Measurements from ENCODE around the gene STRN3.
"Not testable (repeated sequence)": the region's sequence is repeated elsewhere in the genome, so short reads cannot be mapped to it uniquely, and the experiment has no call there.

The STRN3 gene

DNA sequence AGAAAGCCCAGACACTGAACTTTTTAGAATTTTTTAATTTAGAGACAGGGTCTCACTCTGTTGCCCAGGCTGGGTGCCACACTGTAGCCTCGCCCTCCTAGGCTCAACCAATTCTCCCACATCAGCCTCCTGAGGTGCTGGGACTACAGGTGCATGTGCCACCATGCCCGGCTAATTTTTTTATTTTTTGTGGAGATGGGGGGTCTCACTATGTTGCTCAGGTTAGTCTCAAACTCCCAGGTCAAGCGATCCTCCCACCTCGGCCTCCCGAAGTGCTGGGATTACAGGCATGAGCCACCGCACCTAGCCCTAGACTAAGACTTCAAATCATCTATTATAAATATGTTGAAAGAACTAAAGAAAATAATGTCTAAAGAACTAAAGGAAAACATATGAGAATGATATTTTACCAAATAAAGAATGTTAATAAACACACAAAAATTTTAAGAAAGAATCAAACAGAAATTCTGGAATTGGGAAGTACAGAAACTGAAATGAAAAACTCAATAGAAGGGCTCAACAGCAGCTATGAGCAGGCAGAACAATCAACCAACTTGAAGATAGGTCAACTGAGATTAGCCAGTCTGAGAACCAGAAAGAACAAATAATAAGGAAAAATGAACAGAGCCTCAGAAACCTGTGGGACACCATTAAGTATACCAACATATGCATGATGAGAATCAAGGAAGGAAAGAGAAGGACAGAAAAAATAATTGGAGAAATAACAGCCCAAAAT lies 27.0 kb downstream of the STRN3 start:
- DNase-seq, result no peak

DNA sequence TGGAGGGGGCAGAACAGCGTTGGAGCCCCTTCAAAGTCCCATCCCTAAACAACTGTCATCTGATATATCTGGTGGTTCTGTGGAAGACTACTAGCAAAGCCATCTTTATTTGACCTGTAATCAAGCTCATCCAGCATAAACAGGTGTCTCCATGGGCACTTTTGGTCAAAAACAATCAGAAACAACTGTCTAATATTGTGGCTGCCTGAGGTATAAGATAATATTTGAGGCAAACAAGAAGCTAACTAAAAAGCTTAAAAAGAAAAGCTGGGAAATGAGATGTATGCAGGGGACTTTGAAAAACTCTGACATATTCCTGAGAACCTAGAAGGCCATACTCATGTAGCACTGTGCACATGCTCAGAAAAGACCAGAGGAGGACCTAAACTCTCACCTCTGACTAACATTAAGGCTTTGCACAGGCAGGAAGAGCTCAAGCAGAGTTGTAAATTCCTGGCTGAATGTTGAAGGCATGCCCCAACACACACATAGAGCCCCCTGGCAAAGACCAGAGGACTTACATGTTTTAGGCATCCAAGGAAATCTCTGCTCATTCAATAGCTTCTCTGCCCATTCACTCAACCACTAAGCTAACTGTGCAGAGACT lies 28.0 kb downstream of the STRN3 start:
- DNase-seq, result no peak

GRCh38 chr14:30996892-30997659 lies 29.1 kb downstream of the STRN3 start:
- no peak for DNase-seq

DNA sequence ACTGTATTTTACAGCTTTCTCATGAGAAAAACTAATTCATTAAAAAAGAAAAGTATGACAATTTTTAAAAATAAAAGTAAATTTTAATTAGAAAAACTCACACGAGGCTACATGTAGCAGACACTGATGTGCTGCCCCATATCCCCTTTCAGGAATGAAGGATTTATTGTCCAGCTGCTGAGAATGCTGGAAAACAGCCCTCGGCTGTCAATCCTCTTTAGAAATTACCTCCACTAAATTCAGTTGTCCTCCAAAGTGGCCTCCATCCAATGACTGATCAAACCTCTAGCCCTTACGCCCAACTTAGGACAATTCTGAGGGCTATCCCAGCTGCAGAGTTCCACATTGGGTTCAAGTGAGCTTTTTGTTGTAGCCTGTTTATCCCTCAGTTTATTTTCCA lies 30.5 kb downstream of the STRN3 start:
- DNase-seq, result no peak

DNA sequence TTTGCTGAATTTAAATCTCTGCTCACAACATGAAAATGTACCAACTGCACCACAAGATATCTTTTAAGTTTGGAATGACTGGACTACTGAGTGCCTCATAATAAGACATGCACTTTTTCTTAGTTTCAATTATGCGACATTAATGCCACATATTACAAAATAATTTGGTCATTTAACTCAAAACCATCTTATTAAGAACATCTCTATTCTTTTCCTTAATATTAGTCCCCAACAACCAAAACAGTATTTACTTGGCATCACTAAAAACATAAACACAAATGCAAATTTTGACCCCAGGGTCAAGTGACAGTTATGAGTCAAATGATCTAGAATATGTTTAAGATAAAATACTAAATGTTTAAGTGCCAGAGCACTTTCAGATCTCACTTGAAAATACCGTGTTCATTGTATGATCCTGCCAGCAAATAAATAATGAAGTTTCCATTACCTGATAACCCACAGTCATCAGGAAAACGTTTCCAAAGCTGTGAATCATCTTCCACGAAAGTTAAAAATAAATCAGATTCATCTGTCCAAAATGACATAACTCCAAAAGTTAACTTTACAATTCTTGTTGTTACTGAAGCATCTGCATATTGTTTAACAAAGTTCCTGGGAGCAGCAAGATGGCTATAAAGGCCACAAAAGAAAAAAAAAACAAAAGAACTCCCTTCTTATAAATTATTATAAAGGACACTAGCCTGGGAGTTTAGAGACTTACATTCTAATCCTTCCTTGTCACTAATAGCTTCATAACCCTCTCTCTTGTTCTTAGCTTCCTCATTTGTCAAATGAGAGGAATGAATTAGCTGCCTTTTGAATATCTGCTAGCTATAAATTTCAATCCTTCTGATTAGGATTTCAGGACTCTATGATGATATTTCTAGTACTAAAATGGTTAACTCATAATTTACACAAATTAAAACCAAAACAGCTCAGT lies 31.2 kb downstream of the STRN3 start:
- DNase-seq, result no peak

DNA sequence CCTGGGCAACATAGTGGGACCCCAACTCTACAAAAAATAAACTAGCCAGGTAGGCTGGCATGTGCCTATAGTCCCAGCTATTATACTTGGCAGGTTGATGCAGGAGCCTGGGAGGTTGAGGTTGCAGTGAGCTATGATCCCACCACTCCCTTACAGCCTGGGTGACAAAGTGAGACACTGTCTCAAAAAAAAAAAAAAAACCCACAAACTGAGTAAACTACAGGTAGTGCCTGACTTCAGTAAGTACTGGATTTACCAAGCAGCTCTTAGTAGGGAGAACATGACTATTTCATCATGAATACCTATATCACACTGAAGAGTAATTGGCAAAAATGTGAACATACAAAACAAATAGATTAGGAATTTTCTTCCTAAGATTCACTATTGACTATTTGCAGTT lies 33.1 kb downstream of the STRN3 start:
- DNase-seq, result no peak

- no peak for DNase-seq
Measured at GRCh38 chr14:30991408-30991807, 34.8 kb downstream of the STRN3 start.

DNA sequence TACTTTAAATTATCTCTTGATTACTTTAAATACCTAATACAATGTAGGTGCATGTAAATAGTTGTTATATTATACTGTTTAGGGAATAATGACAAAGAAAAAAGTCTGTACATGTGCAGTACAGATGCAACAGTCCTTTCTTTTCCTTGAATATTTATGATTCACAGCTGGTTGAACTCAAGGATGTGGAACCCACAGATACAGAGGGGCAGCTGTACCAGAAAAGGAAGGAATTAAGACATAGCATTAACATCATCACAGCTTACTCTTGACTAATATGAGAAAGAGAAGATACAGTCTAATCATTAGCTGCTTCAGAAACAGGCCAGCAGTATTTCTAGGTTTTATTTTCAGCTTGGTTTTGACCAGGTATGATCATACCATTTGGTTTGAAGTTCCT lies 35.4 kb downstream of the STRN3 start:
- no peak for DNase-seq

- DNase-seq, result no peak
Measured at GRCh38 chr14:30988509-30988908, 37.7 kb downstream of the STRN3 start.

DNA sequence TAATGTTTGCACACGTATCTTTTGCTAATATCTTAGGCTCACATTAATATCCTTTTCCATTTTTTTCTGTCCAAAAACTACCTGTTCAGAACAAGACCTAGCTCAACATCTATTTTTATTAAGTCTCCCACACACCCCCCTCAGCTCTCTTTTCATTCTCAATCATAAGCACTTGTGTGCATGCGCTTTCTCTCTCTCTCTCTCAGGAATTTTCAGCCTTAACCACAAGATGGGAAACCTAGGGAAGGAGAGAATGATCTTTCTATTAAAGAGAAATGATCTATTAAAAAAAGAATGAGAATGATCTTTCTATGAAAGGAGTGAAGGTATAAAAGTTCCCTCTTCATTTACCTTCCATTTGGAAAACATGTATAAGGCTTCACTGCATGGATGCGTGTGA lies 40.4 kb downstream of the STRN3 start:
- DNase-seq, result no peak

DNA sequence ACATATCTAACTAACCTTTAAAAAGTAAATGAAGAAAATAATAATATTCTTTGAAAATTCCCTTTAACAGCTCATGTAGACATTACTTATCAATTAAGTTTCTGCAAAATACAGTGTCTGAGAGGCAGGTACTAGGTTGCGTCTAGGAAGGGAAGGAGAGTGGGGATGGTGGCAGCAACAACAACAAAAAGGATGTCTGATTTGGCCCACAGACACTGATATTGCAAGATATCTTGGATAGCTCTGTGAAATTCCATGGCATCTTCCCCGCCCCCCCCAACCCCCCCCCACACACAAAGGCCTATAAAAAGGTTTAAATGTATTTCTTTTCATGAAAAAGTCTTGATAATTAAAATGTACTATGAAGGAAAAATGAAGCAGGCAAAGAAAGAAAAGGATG lies 42.3 kb downstream of the STRN3 start:
- no peak for DNase-seq

DNA sequence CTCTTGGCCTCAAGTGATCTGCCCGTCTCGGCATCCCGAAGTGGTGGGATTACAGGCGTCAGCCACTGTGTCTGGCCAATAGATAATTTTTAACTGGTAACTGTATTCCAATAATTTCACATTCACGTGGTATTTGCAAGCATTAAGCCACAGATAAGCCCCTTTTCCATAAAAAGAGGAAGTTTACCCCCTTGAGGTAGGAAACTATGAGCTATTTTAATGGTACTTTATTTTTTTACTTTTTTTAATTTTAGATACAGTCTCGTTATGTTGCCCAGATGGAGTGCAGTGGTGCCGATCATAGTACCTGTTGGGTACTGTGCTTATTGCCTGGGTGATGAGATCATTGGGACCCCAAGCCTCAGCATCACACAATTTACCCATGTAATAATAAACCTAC lies 43.6 kb downstream of the STRN3 start:
- DNase-seq, result no peak

DNA sequence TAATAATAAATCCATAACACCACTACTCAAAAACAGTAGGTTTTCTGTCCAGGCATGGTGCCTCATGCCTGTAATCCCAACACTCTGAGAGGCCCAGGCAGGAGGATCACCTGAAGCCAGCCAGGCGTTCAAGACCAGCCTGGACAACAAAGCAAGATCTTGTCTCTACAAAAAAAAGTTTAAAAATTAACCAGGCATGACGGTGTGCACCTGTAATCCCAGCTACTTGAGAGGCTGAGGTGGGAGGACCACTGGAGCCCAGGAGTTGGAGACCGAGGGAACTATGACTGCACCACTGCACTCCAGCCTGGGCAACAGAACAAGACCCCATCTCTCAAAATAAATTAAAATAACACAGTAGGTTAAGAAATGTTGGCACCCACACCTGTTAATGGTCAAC lies 45.2 kb downstream of the STRN3 start:
- DNase-seq, result no peak

- DNase-seq, result not testable (repeated sequence)
Measured at GRCh38 chr14:30980106-30980704, 46.0 kb downstream of the STRN3 start.

DNA sequence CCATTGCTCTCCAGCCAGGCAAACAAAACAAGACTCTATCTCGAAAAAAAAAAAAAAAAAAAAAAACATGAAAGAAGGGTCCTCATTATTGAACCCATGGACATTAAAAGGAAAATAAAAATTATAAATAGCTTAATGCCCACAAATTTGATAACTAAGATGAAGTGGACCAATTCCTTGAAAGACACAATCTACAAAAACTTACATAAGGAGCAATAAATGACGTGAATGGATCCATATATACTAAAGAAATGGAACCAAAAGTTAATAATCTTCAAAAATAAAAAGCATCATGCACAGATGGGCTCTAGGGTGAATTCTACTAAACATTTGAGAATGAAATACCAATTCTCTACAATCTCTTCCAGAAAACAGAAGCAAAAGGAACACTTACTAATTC lies 48.4 kb downstream of the STRN3 start:
- DNase-seq, result no peak

- no peak for DNase-seq
Measured at GRCh38 chr14:30974628-30975027, 51.6 kb downstream of the STRN3 start.

DNA sequence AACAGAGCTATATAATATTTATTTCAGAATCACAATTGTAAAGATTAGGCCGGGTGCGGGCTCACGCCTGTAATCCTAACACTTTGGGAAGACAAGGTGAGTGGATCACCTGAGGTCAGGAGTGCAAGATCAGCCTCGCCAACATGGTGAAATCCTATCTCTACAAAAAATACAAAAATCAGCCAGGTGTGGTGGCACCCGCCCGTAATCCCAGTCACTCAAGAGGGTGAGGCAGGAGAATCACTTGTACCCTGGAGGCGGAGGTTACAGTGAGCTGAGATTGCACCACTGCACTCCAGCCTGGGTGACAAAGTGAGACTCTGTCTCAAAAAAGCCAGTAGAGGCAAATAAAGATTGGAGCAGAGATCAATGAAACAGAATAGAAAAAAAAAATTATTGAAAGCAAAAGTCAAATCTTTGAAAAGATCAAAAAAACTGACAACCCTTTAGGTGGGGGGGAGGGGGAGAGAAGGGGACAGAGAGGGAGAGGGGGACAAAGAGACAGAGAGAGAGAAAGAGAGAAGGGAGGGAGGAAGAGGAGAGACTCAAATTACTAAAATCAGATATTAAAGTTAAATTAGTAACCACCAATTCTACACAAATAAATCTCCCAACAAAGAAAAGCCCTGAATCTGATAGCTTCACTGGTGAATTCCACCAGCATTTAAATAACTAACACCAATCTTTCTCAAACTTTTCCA lies 53.1 kb downstream of the STRN3 start:
- DNase-seq, result no peak

DNA sequence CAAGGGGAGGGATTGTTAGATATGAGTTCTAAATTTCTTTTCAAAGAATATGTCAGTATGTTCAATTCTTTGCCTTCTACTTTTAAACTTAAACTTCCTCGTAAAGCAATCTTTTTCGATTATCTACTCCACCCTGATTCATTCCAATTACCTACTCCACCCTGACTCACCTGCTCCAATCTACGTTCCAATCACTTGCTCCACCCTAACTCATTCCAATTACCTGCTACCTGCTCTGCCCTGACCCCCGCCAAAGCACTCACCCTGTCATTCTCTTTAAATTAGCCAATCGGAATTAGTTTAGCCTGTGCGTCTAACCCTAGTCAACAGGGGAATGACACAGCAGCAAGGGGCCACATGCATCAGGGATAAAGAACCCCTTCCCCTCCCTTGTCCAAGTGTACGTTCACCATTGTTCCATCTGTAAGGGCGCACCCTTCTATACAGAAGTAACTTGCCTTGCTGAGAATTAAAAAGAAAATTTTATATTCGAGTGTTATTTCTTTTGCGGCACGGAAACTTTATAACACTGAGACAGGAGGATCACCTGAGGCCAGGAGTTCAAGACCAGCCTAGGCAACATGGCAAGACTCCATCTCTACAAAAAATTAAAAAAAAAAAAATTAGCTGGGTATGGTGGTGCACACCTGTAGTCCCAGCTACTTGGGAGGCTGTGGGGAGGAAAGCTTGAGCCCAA lies 54.0 kb downstream of the STRN3 start:
- DNase-seq, result not testable (repeated sequence)

- DNase-seq, result no peak
Measured at GRCh38 chr14:30971586-30971985, 54.6 kb downstream of the STRN3 start.

- DNase-seq, result not testable (repeated sequence)
Measured at GRCh38 chr14:30969796-30970195, 56.4 kb downstream of the STRN3 start.
